Hindlimb muscle (tissue), 1 donor: ENCODE data around the gene LDB3. TPM values are rescaled to one million over a fixed set of nuclear protein-coding genes. Genes with fewer than 3 reads are reported as not detected.

Source experiments
- DNase-seq: peaks from one replicate; pipeline ENCODE4 v3.0.0-alpha.2; 2013
- polyA plus RNA-seq: library from polyadenylated mRNA; unstranded; fragments of 120-200 nt; gene quantifications from one replicate; pipeline ENCODE4 v1.2.1, GENCODE V29; 2013; ENCODE audit not compliant: insufficient read length

The LDB3 gene
- polyA plus RNA-seq, 1 donor, result 907 TPM

GRCh38 chr10:86664341-86665217 is 3.7 kb upstream of the LDB3 start:
- DNase-seq, result no peak

DNA sequence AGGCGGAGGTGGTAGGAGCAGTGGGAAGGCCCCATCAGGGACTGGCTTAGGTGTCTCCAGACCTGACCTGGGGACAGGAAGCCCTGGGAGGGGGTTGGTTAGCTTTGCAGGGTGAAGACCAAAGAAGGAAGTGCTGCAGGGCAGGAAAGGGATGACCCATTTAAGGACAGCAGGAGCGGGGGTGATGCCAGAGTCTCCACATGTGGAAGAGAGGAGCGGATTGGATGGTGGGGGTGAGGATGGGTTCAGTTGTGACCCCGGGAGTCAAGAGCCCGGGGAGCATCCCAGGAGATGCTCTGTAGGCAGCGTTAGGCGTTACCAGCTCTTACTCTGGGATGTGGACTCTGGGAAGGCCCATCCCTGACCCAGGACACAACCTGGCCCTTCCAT is 3.1 kb upstream of the LDB3 start:
- no peak for DNase-seq

DNA sequence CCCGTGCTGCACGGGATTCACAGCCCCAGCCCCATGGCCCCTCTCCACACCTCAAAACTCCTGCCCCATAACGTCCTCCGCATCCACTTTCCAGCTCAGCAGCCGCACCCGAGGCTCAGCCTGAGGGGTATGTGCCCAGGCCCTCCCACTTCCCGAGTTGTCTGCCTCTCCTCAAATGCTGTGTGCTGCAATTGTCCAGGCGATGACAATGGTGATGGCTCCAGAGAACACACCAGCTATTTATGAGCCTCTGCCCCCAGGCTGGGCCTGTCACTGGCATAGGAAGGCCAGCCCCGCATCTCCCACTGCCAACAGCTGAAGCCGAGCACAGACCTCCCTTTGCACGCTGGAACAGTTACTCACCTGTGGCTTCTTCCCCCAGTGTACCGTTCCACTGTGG is 2.4 kb upstream of the LDB3 start:
- DNase-seq, result no peak

DNA sequence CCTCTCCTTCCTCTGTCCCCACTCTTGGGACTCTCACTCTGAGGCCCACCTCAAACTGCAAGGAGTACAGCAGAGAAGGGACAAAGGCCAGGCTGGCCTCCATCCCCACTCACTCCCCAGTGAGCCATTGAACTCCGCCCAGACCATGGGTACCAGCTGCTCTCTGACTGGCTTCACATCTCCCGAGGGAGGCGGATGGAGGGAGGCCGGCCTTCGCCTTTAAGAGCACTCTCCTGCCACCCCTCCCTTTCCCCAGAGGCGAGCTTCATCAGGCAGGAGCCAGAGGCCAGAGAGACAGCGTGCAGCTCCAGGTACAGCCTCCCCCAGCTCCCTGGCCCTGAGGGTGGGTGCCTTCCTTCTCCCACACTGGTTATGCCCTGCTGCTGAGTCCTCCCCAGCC is 1.8 kb upstream of the LDB3 start:
- no peak for DNase-seq

DNA sequence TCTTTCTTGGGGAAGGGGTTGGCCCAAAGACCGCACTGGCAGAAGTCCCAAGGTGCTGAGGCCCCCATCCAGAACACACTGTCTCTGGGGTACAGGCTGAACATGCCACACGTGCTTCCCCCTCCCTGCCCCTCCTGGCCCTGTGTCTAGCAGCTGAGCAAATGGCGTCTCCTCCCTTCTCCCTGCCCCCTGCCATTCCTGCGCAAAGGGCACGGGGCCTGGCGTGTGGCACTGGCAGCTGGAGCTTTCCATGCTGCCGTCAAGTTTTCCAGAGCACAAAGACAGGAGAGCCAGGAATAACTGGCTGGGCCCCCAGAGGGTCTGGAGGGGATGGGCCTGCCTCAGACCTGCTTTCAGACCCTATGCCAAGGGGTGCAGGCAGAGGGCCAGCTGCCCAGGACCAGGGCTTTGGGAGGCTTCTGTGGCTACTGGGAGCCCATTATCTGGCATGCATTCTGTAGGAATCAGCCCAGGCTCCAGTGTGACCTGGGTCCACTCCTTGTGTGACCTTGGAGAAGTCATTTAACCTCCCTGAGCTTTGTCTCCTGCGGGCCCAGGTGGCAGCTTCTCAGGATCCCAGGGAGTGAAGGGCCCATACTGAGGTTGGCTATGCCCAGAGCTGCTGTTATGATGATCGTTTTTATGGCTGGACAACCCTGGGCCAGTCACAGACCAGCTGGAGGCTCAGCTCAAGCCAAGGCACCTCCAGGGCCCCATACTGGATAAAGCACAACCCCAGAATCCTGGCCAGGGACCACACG is 710 bp upstream of the LDB3 start:
- DNase-seq, result no peak

DNA sequence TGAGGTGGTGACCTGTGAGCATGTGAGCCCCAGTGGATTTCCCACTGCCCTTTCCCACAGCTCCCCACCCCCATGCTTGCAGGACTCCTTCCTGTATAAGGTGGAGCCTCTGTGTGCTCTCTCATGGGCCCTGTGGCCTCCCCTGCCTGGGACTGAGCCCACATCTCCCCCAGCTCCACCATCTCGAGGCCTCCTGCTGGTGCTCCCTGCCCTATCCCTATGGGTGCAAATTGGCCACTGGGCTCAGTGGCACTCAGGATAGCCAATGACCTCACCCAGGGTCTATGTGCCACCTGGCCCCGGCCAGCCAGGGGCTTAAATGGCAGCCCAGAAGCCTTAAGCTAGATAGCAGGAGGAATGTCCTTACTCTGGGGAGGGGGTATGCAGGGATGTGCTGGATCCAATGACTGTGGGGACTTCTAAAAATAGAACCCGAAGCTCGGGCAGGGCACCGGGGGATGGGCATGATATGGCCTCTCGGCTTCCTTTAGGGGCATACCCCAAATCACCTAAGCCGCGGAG is 2.0 kb downstream of the LDB3 start:
- DNase-seq, result no peak

- DNase-seq, result no peak
Measured at GRCh38 chr10:86670876-86671275, 2.6 kb downstream of the LDB3 start.

- no peak for DNase-seq
Measured at GRCh38 chr10:86671419-86671818, 3.1 kb downstream of the LDB3 start.

DNA sequence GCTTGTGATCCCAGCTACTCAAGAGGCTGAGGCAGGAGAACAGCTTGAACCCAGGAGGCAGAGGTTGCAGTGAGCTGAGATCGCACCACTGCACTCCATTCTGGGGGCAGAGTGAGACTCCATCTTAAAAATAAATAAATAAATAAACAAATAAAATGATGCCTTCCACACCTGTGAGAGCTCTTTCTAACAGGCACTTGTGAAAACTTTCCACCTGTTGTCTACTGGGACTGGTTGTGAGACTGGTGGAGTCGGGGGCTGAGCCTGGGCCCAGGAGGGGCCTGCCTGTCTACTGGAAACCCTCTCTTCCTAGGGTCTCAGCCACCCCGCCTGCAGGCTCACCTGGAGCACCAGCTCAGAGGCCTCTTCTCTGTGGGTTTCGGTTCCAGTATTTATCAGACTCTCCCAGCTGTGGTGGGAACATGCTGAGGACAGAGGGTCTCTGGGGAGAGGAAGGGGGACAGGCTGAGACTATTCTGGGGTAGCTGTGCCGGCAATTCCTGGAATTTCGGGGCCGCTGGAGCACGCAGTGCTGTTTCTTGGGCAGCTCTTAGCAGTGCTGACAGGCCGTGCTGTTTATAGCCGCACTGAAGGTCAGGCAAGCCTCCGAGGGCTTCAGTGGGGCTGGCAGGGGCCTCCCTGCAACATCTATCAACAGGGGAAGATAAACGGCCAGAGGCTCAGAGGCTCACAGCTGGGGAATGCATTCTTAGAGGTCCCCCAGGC is 3.8 kb downstream of the LDB3 start:
- no peak for DNase-seq

- DNase-seq, result no peak
Measured at GRCh38 chr10:86673216-86673826, 5.0 kb downstream of the LDB3 start.

- no peak for DNase-seq
Measured at GRCh38 chr10:86673827-86674581, 5.7 kb downstream of the LDB3 start.

GRCh38 chr10:86674912-86675311 is 6.6 kb downstream of the LDB3 start:
- no peak for DNase-seq

GRCh38 chr10:86677374-86677773 is 9.1 kb downstream of the LDB3 start:
- no peak for DNase-seq

DNA sequence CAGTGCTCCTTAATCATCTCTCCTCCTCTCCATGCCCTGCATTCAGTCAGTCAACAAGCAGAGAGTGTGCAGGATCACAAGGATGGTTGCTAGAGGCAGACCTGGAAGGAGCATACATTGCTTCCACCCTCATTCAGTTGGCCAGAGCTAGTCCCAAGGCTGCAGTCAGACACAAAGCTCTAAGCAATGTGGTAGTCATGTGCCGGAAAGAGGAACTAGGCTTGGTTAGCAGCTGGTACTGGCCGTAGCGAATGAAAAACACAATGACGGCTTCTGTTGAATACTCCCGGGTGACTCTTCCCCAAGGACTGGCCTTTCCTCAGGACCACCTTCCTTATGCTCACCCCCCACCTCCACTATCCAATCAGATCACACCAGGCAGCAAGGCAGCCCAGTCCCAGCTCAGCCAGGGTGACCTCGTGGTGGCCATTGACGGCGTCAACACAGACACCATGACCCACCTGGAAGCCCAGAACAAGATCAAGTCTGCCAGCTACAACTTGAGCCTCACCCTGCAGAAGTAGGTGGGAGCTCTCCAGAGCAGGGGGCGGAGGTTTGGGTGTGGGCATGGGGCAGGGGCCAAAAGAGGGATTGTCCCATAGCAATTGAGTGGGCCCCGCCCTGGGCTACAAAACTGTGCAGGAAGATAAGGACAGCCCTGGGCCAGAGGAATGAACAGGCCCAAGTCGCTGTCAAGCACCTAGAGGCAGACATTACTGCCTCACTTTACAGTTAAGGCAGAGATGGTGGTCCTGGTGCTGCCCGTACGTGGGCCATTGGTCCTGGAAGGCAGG is 10.9 kb downstream of the LDB3 start:
- DNase-seq, result no peak

DNA sequence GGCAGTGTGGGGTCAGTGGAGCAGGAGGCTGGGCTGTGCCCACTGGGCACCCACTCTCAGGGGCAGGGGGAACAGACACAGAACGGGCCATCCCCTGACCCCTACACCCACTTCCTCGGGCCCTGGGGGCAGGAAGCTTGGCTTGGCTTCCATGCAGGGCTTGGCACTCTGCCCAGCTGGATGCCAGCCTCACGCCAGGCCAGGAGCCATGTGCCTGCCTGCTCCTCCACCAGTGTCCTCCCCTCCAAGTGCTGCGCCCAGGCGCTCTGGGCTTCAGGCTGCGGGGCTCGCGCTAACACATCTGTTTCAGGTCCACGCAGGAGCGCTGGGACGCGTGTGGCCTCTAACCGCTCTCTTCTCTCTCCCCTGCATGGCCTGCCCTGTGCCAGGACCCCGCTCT is 12.7 kb downstream of the LDB3 start:
- no peak for DNase-seq

DNA sequence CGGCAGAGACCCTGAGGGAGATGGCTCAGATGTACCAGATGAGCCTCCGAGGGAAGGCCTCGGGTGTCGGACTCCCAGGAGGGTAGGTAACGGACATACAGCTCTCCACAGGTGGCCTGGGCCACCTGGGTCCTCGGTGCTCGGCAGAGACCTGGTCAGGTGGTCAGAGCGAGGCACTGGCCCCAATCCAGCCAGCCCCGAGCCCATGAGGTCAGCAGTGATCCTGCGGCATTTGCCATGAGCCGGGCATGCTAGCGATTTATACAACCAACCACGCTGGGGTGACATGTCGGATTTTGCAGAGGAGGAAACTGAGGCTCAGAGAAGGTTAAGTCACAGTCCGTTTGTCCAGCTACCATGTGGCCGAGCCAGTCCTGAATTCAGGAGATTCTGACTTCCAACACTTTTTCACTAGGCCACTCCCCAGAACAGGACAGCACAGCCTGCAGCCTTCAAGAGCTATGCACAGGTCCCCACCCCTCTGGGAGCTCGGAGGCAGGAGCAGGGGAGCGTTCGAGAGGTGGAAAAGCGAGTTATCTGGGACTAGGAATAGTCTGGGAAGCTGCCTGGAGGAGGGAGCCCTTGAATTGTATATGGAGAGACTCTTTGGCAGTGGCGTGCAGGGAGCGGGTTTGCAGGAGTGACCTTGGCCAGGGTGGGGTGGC is 13.5 kb downstream of the LDB3 start:
- no peak for DNase-seq

GRCh38 chr10:86682675-86683074 is 14.4 kb downstream of the LDB3 start:
- DNase-seq, result no peak

- no peak for DNase-seq
Measured at GRCh38 chr10:86684331-86685097, 16.2 kb downstream of the LDB3 start.

GRCh38 chr10:86685416-86685815 is 17.1 kb downstream of the LDB3 start:
- DNase-seq, result no peak
